GM13976 (cell line): Measurements from ENCODE around the gene LRRC1.

ENCODE experiments used
- DNase-seq: peaks from one replicate; pipeline ENCODE4 v3.0.0; 2012; ENCODE audit warnings: low spot score
- in situ Hi-C: fragments of 300-500 bp; cut with MboI; formaldehyde crosslinking; loops from one replicate; pipeline ENCODE4 v1.12.0; 2022; ENCODE audit warnings: low sequenced_read_pairs, mixed read lengths, inconsistent platforms; ENCODE audit not compliant: unreplicated experiment
- TF ChIP-seq, protein P1 (sequence below): IDR thresholded peaks from 2 replicates; pipeline ENCODE4 v1.5.1; 2012; ENCODE audit warnings: borderline replicate concordance, mild to moderate bottlenecking; ENCODE audit not compliant: insufficient read depth; ENCODE audit errors: extremely low read depth, missing control alignments, control extremely low read depth

The LRRC1 gene

DNA sequence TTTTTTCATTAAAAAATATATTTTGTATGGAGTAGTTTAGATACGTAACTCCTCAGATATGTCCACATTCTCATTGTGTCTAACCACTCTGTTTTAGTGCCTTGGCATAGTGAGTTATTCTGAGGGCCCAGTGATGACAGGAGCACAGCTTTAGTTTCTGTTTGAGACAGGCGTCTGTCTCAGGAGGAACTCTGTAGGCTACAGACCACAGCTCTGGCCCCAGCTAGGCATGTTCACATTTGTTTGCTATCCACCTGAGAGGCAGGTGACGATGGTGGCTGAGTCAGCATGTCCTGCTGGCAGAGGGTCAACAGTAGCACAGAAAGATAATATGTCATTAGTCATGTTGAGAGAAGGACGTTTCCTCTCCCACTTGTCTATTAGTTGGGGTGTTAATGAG lies 16.3 kb downstream of the LRRC1 start:
- TF ChIP-seq, protein P1, sequence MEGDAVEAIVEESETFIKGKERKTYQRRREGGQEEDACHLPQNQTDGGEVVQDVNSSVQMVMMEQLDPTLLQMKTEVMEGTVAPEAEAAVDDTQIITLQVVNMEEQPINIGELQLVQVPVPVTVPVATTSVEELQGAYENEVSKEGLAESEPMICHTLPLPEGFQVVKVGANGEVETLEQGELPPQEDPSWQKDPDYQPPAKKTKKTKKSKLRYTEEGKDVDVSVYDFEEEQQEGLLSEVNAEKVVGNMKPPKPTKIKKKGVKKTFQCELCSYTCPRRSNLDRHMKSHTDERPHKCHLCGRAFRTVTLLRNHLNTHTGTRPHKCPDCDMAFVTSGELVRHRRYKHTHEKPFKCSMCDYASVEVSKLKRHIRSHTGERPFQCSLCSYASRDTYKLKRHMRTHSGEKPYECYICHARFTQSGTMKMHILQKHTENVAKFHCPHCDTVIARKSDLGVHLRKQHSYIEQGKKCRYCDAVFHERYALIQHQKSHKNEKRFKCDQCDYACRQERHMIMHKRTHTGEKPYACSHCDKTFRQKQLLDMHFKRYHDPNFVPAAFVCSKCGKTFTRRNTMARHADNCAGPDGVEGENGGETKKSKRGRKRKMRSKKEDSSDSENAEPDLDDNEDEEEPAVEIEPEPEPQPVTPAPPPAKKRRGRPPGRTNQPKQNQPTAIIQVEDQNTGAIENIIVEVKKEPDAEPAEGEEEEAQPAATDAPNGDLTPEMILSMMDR = no peak
- peak; percentile 44 for DNase-seq
- in situ Hi-C loops = no loop called here

GRCh38 chr6:53811746-53812145 lies 16.9 kb downstream of the LRRC1 start:
- no peak for DNase-seq
- TF ChIP-seq, protein P1 = no peak
- in situ Hi-C loops = no loop called here

DNA sequence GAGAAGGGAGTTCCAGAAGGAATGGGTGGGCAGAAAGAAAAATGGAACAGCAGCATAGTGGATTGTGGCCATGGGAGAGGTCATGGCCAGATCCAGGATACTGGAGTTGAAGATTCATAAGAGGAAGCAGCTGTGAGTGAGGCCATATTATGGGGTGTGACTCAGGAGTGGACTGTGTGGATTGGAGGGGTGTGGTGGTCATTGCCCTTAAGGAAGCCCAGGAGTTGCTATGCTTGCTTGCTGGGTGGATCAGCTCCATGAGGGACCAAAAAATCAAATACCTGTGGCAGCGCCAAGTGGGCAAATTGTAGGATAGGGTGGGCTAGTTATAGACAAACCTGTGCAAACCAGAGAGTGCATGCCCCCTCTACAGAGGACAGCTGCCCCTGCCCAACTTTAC lies 18.3 kb downstream of the LRRC1 start:
- in situ Hi-C loops = no loop called here
- TF ChIP-seq, protein P1 = no peak

GRCh38 chr6:53813801-53814200 lies 19.0 kb downstream of the LRRC1 start:
- DNase-seq = no peak
- in situ Hi-C loops = no loop called here
- TF ChIP-seq, protein P1 = no peak

More for the DNA sequence above, 18.3 kb downstream of the LRRC1 start:
- no peak for DNase-seq

- in situ Hi-C loops = no loop called here
- TF ChIP-seq, protein P1 = no peak
- no peak for DNase-seq
Observed at GRCh38 chr6:53814353-53814752, 19.5 kb downstream of the LRRC1 start.

GRCh38 chr6:53815381-53816119 lies 20.7 kb downstream of the LRRC1 start:
- in situ Hi-C loops = no loop called here

More at GRCh38 chr6:53815381-53816119, 20.7 kb downstream of the LRRC1 start:
- TF ChIP-seq, protein P1 = no peak
- DNase-seq = no peak
